Panc1 (cell line): ENCODE measurements around the gene ATRNL1. TPM values are rescaled to one million over a fixed set of nuclear protein-coding genes. Genes with fewer than 3 reads are reported as not detected.

Source experiments
- ATAC-seq: fragments of 200-7000 bp; cut with Tn5 transposase; 2 replicates; pipeline ENCODE4 v1.9.1; 2020; ENCODE audit warnings: mild to moderate bottlenecking, moderate library complexity
- BruUV-seq: library from RNA; stranded (reverse); fragments of 400-500 nt; replicated peaks from 2 replicates; lab custom pipeline; 2021; lab: Mats Ljungman, UMichigan
- CTCF ChIA-PET: fragments of 300-600 bp; sonication (Branson Sonifier 250); formaldehyde crosslinking; loops from one replicate; lab custom pipeline; 2022; ENCODE audit warnings: antibody characterized with exemption; lab: Charles Lee
- POLR2A ChIA-PET: fragments of 300-600 bp; sonication (Branson Sonifier 250); formaldehyde crosslinking; loops from one replicate; lab custom pipeline; 2022; ENCODE audit warnings: antibody characterized with exemption; lab: Charles Lee
- DNase-seq: peaks from one replicate; pipeline ENCODE4 v3.0.0-alpha.2; 2010; ENCODE audit warnings: low read depth, low spot score
- H3K27ac ChIP-seq: 2 replicates; pipeline ENCODE4 v1.5.1; 2011; ENCODE audit warnings: mild to moderate bottlenecking, low read length, inconsistent platforms
- H3K27me3 ChIP-seq: fragments of 200-500 bp; sonication (Bioruptor generic); 2 replicates; pipeline ENCODE4 v1.6.0; 2014; ENCODE audit warnings: low read length, inconsistent platforms; ENCODE audit not compliant: control insufficient read depth, insufficient read depth
- H3K36me3 ChIP-seq: fragments of 200-500 bp; sonication (Bioruptor generic); 2 replicates; pipeline ENCODE4 v1.5.1; 2014; ENCODE audit warnings: inconsistent platforms, mild to moderate bottlenecking, low read length, moderate library complexity; ENCODE audit not compliant: control insufficient read depth, insufficient read depth
- H3K4me1 ChIP-seq: 2 replicates; pipeline ENCODE4 v1.5.1; 2011; ENCODE audit warnings: inconsistent platforms, mild to moderate bottlenecking, low read length, moderate library complexity; ENCODE audit not compliant: control insufficient read depth, insufficient read depth
- H3K4me3 ChIP-seq, 2 experiments: 2 replicates each; pipeline ENCODE4 v1.5.1; 2011 to 2012; ENCODE audit warnings: low read depth in 2 of 2, low read length in 2 of 2, mild to moderate bottlenecking in 2 of 2, inconsistent platforms in 1 of 2, moderate library complexity in 1 of 2
- H3K9me3 ChIP-seq: fragments of 200-500 bp; sonication (Bioruptor generic); 2 replicates; pipeline ENCODE4 v1.5.1; 2014; ENCODE audit warnings: low read depth, mild to moderate bottlenecking, inconsistent platforms, low read length, moderate library complexity; ENCODE audit not compliant: control insufficient read depth, insufficient read depth
- CTCF ChIP-seq: fragments of 450-650 bp; IDR thresholded peaks from 2 replicates; pipeline ENCODE4 v1.5.1; 2017; ENCODE audit warnings: mild to moderate bottlenecking
- POLR2AphosphoS5 ChIP-seq: IDR thresholded peaks from 2 replicates; pipeline ENCODE4 v1.6.1; 2012; ENCODE audit warnings: mild to moderate bottlenecking, low read depth, low read length, moderate library complexity
- REST ChIP-seq, 2 experiments: IDR thresholded peaks; 2 replicates each; pipeline ENCODE4 v1.6.1; 2011 to 2012; ENCODE audit warnings: low read depth in 2 of 2, control low read depth in 1 of 2, low read length in 1 of 2, mild to moderate bottlenecking in 1 of 2, moderate library complexity in 1 of 2; ENCODE audit not compliant: insufficient read depth in 1 of 2
- SIN3A ChIP-seq: IDR thresholded peaks from 2 replicates; pipeline ENCODE4 v1.6.1; 2012; ENCODE audit warnings: low read depth, mild to moderate bottlenecking, low read length, moderate library complexity, borderline replicate concordance; ENCODE audit not compliant: insufficient read depth
- TCF7L2 ChIP-seq: IDR thresholded peaks from 2 replicates; pipeline ENCODE4 v1.6.1; 2011; ENCODE audit warnings: mild to moderate bottlenecking, low read depth, low read length, inconsistent platforms
- in situ Hi-C: cut with HindIII; loops from 2 replicates; pipeline ENCODE4 v1.10.0; 2016; ENCODE audit warnings: low sequenced_read_pairs, low pct_unique_long_range_greater_than_20kb
- intact Hi-C: fragments of 100-400 bp; cut with micrococcal nuclease; formaldehyde crosslinking; loops from one replicate; pipeline ENCODE4 v1.10.0; 2022; ENCODE audit not compliant: unreplicated experiment
- total RNA-seq: library from RNA; stranded (reverse); gene quantifications from one replicate; pipeline ENCODE4 v1.2.1, GENCODE V29; 2021; ENCODE audit not compliant: unreplicated experiment

The ATRNL1 gene
- total RNA-seq, 1 experiment from 2014 or later, result 17.1 TPM

GRCh38 chr10:115861864-115862263 lies 768.7 kb downstream of the ATRNL1 start:
- no peaks in the 10 kb centered on the region for H3K27me3 ChIP-seq
- CTCF ChIA-PET, result no interaction called here
- intact Hi-C loops (no loop called here), in situ Hi-C loops (no loop called here)
- no peak overlapping the region for H3K4me3 ChIP-seq
- no peaks in the 10 kb centered on the region for H3K36me3 ChIP-seq
- ATAC-seq (no peak), DNase-seq (no peak)
- H3K4me1 ChIP-seq, result no peaks in the 10 kb centered on the region
- TF ChIP-seq SIN3A (no peak), POLR2AphosphoS5 (no peak), CTCF (no peak), TCF7L2 (no peak), REST (IDR thresholded peaks at IDR 0.05; ENCODE audit: insufficient read depth in 1 of 2, low read depth in 2 of 2, low read length in 1 of 2) (no peak)
- no TSS peak for BruUV-seq
- H3K9me3 ChIP-seq, result no peaks in the 10 kb centered on the region
- H3K27ac ChIP-seq, result no peak overlapping the region
- POLR2A ChIA-PET, result no interaction called here

GRCh38 chr10:115866174-115866573 lies 773.0 kb downstream of the ATRNL1 start:
- H3K27ac ChIP-seq, result no peak overlapping the region
- CTCF ChIA-PET, result no interaction called here
- no TSS peak for BruUV-seq
- DNase-seq (no peak), ATAC-seq (no peak)
- H3K4me1 ChIP-seq, result no peaks in the 10 kb centered on the region
- no peaks in the 10 kb centered on the region for H3K36me3 ChIP-seq
- no peaks in the 10 kb centered on the region for H3K9me3 ChIP-seq
- TF ChIP-seq SIN3A (no peak), TCF7L2 (no peak), REST (IDR thresholded peaks at IDR 0.05; ENCODE audit: insufficient read depth in 1 of 2, low read depth in 2 of 2, low read length in 1 of 2) (no peak), CTCF (no peak)
- no peak overlapping the region for H3K4me3 ChIP-seq
- in situ Hi-C loops, result no loop called here
- intact Hi-C loops, result no loop called here
- POLR2A ChIA-PET, result no interaction called here
- H3K27me3 ChIP-seq, result no peaks in the 10 kb centered on the region
